K562 (cell line): ENCODE measurements around the gene ECI1. TPM values are rescaled to one million over a fixed set of nuclear protein-coding genes. Genes with fewer than 3 reads are reported as not detected.

Experiments used
- ATAC-seq: fragments of 200-7000 bp; cut with Tn5 transposase; 3 replicates; pipeline ENCODE4 v1.9.1; 2020; ENCODE audit warnings: moderate library complexity
- BruUV-seq: library from RNA; stranded (reverse); fragments of 400-500 nt; replicated peaks from 2 replicates; lab custom pipeline; 2021; lab: Mats Ljungman, UMichigan
- CTCF ChIA-PET: fragments of 300-600 bp; formaldehyde crosslinking; extraction: SDS; loops from one replicate; lab custom pipeline; 2021; ENCODE audit warnings: low intra/inter-chr PET ratio; lab: Yijun Ruan, JAX
- POLR2A ChIA-PET: fragments of 300-600, 350-650 bp; sonication (Branson Sonifier 250); formaldehyde crosslinking; extraction: SDS; loops from one replicate; lab custom pipeline; 2021; ENCODE audit warnings: antibody characterized with exemption, inconsistent platforms; lab: Yijun Ruan, JAX
- DNase-seq, 4 experiments: peaks; one replicate each; pipeline versions ENCODE4 v3.0.0 to v3.0.0-alpha.2; 2011 to 2018; ENCODE audit warnings: low spot score in 3 of 4, mixed read lengths in 3 of 4; ENCODE audit errors: extremely low read depth in 1 of 4
- FAIRE-seq: peaks from 2 replicates; lab custom pipeline; 2011; peaks lifted over from hg19 to GRCh38; lab: Jason Lieb, UNC
- H2AFZ ChIP-seq: 2 replicates; pipeline ENCODE4 v1.6.0; 2011; ENCODE audit warnings: low read depth, low read length, control low read depth, inconsistent platforms
- H3K27ac ChIP-seq: fragments of 200-600 bp; 3 replicates; pipeline ENCODE4 v1.8.0; 2011; ENCODE audit warnings: low read depth, mild to moderate bottlenecking, control low read depth, inconsistent platforms, low read length, moderate library complexity, mixed read lengths; ENCODE audit errors: extremely low read depth
- H3K27me3 ChIP-seq, 2 experiments: fragments of 300-600 bp in 1 of 2; 2 replicates in 1 of 2; 3 replicates in 1 of 2; pipeline versions ENCODE4 v1.6.0 to v1.8.0; 2011; ENCODE audit warnings: inconsistent platforms in 2 of 2, low read length in 2 of 2, mild to moderate bottlenecking in 1 of 2, mixed read lengths in 1 of 2, moderate library complexity in 1 of 2; ENCODE audit not compliant: control insufficient read depth in 2 of 2, insufficient read depth in 2 of 2
- H3K36me3 ChIP-seq: fragments of 300-600 bp; 3 replicates; pipeline ENCODE4 v1.8.0; 2011; ENCODE audit warnings: mild to moderate bottlenecking, low read length, inconsistent platforms; ENCODE audit not compliant: control insufficient read depth, insufficient read depth
- H3K4me1 ChIP-seq, 2 experiments: fragments of 200-600 bp in 1 of 2; replicated peaks in 1 of 2; 2 replicates in 1 of 2; 3 replicates in 1 of 2; pipeline versions ENCODE4 v1.5.1 to v1.8.0; 2011; ENCODE audit warnings: inconsistent platforms in 2 of 2, low read length in 2 of 2, mild to moderate bottlenecking in 1 of 2, mixed read lengths in 1 of 2, moderate library complexity in 1 of 2; ENCODE audit not compliant: control insufficient read depth in 2 of 2, insufficient read depth in 2 of 2
- H3K4me2 ChIP-seq: 2 replicates; pipeline ENCODE4 v1.6.1; 2011; ENCODE audit warnings: low read length, control low read depth, inconsistent platforms, mixed read lengths; ENCODE audit not compliant: insufficient read depth
- H3K4me3 ChIP-seq: fragments of 200-600 bp; sonication (generic), shearing (Covaris generic); 2 replicates; pipeline ENCODE4 v1.5.1; 2016; ENCODE audit warnings: control low read depth, inconsistent platforms
- H3K79me2 ChIP-seq: fragments of 200-600 bp; 3 replicates; pipeline ENCODE4 v1.8.0; 2011; ENCODE audit warnings: low read length, inconsistent platforms; ENCODE audit not compliant: control insufficient read depth, insufficient read depth
- H3K9ac ChIP-seq, 2 experiments: 2 replicates each; pipeline versions ENCODE4 v1.6.0 to v1.6.1; 2011; ENCODE audit warnings: low read depth in 2 of 2, low read length in 2 of 2, control low read depth in 1 of 2, inconsistent platforms in 1 of 2, mild to moderate bottlenecking in 1 of 2, mixed read lengths in 1 of 2; ENCODE audit not compliant: insufficient read depth in 1 of 2
- H3K9me1 ChIP-seq: one replicate; pipeline ENCODE4 v1.6.0; 2011; ENCODE audit warnings: inconsistent platforms, mild to moderate bottlenecking, low read length, moderate library complexity; ENCODE audit not compliant: control insufficient read depth, insufficient read depth
- H3K9me3 ChIP-seq: replicated peaks from 2 replicates; pipeline ENCODE4 v1.5.1; 2011; ENCODE audit warnings: low read depth, low read length, inconsistent platforms; ENCODE audit not compliant: control insufficient read depth, insufficient read depth
- H4K20me1 ChIP-seq: replicated peaks from 2 replicates; pipeline ENCODE4 v1.6.1; 2011; ENCODE audit warnings: low read length, inconsistent platforms, mixed read lengths; ENCODE audit not compliant: control insufficient read depth, insufficient read depth
- CBFB ChIP-seq: sonication (generic); formaldehyde crosslinking; IDR thresholded peaks from 2 replicates; pipeline ENCODE4 v1.4.0; 2020; ENCODE audit warnings: mild to moderate bottlenecking, missing genetic modification reagents
- CREB3 ChIP-seq: fragments of 450-650 bp; conservative IDR thresholded peaks from 2 replicates; pipeline ENCODE4 v1.6.1; 2016; ENCODE audit warnings: missing genetic modification characterization, low read depth, mild to moderate bottlenecking, missing compliant biosample characterization, moderate library complexity
- CTCF ChIP-seq, 3 experiments: IDR thresholded peaks in 2 of 3; conservative IDR thresholded peaks in 1 of 3; 2 replicates each; pipeline ENCODE4 v1.5.1; 2011 to 2012; ENCODE audit warnings: low read length in 3 of 3, mild to moderate bottlenecking in 3 of 3, control low read depth in 2 of 3, improper control_type of control experiment in 1 of 3, inconsistent platforms in 1 of 3, low read depth in 1 of 3, mixed read lengths in 1 of 3, moderate library complexity in 1 of 3; ENCODE audit not compliant: insufficient read depth in 2 of 3
- HBP1 ChIP-seq: fragments of 450-650 bp; formaldehyde crosslinking; IDR thresholded peaks from 2 replicates; pipeline ENCODE4 v1.4.0; 2022; ENCODE audit warnings: missing genetic modification characterization
- ID3 ChIP-seq, 2 experiments: fragments of 250-450 bp in 1 of 2; fragments of 450-650 bp in 1 of 2; sonication (Bioruptor Pico) in 1 of 2; IDR thresholded peaks; 2 replicates each; pipeline versions ENCODE4 v1.6.1 to v1.8.0; 2016 to 2021; ENCODE audit warnings: mild to moderate bottlenecking in 2 of 2, moderate library complexity in 2 of 2, missing compliant biosample characterization in 1 of 2, missing genetic modification characterization in 1 of 2
- POLR2G ChIP-seq: fragments of 200-400 bp; formaldehyde crosslinking; IDR thresholded peaks from 2 replicates; pipeline ENCODE4 v1.6.1; 2017; ENCODE audit warnings: low read depth, mild to moderate bottlenecking, antibody characterized with exemption, low read length, moderate library complexity
- TFAP4 ChIP-seq: sonication (generic); formaldehyde crosslinking; IDR thresholded peaks from 2 replicates; pipeline ENCODE4 v1.8.0; 2022; ENCODE audit warnings: missing genetic modification reagents, mild to moderate bottlenecking, moderate library complexity, borderline replicate concordance
- ZBTB33 ChIP-seq: sonication (generic); formaldehyde crosslinking; IDR thresholded peaks from 2 replicates; pipeline ENCODE4 v1.8.1; 2023; ENCODE audit warnings: mild to moderate bottlenecking, missing genetic modification reagents
- ZNF551 ChIP-seq: fragments of 250-450 bp; sonication (Bioruptor Pico); IDR thresholded peaks from 2 replicates; pipeline ENCODE4 v1.5.0; 2021; ENCODE audit warnings: mild to moderate bottlenecking, moderate library complexity
- ZNF655 ChIP-seq: fragments of 250-450 bp; sonication (Bioruptor Pico); IDR thresholded peaks from 2 replicates; pipeline ENCODE4 v1.5.0; 2021
- WGBS: fragments of 100-300 bp; shearing (Covaris generic); methylation state at CpG from one replicate; pipeline ENCODE4 v1.1.6; 2016; ENCODE audit warnings: low coverage, mixed read lengths; ENCODE audit not compliant: insufficient coverage; ENCODE audit errors: missing lambda C conversion rate; 5-methylcytosine and 5-hydroxymethylcytosine counted together
- in situ Hi-C: fragments of 300-500 bp; cut with MboI; formaldehyde crosslinking; loops from 4 replicates; pipeline ENCODE4 v1.15.0; 2018; ENCODE audit warnings: inconsistent platforms, mixed read lengths
- intact Hi-C: fragments of 100-400 bp; cut with micrococcal nuclease; formaldehyde crosslinking; loops from 2 replicates; pipeline ENCODE4 v1.14.2; 2022
- polyA plus RNA-seq, 8 experiments: library from polyadenylated mRNA; depleted of rRNA in 4 of 8; stranded (reverse) in 5 of 8; unstranded in 3 of 8; fragments of >200 nt; fragmentation: Nextera tagmentation in 2 of 8; fragmentation: Illumina TruSeq in 1 of 8; extraction: Ambion mirVana in 2 of 8; extraction: Trizol in 1 of 8; gene quantifications; 2 replicates each; pipeline versions ENCODE4 v1.2.1 to v1.2.3, GENCODE V29; 2011 to 2014; ENCODE audit warnings: inconsistent platforms in 1 of 8, missing spikeins in 1 of 8
- total RNA-seq, 7 experiments: library from RNA; depleted of rRNA in 6 of 7; stranded (reverse); fragments of >200 nt in 6 of 7; fragmentation: Illumina TruSeq in 2 of 7; extraction: Trizol in 2 of 7; gene quantifications; 2 replicates each; pipeline versions ENCODE4 v1.2.1 to v1.2.3, GENCODE V29; 2011 to 2021; ENCODE audit warnings: low replicate concordance in 1 of 7

The ECI1 gene
- total and polyA plus RNA-seq, 9 of the 15 experiments (the other 6 are each of a cell fraction or from before 2014, with no cell fraction given) = 4.7 to 189 (median 54.0) TPM

- no peak for FAIRE-seq
- no TSS peak for BruUV-seq
- Histone ChIP-seq H3K9ac (no peak overlapping the region; a peak in 1 of 4 replicates), H3K79me2 (peaks cover 15% of the 10 kb centered on the region), H3K4me2 (no peak overlapping the region), H3K27me3 (no peaks in the 10 kb centered on the region), H3K27ac (no peak overlapping the region), H4K20me1 (no peaks in the 10 kb centered on the region), H3K9me1 (no peaks in the 10 kb centered on the region), H3K4me1 (peaks cover 0 to 47% of the 10 kb centered on the region in 2 experiments; a peak in 2 of 5 replicates), H3K4me3 (no peak overlapping the region), H3K9me3 (no peaks in the 10 kb centered on the region), H2AFZ (no peak overlapping the region), H3K36me3 (peaks cover 74% of the 10 kb centered on the region; the same call in 2 of the 3 replicates)
- in situ Hi-C loops = no loop called here
- CTCF ChIA-PET = no interaction called here
- POLR2A ChIA-PET = interaction anchor here (0.6 to 6.6 kb wide), 3 partner anchors 8 to 29 kb away, joined by 5 to 39 read pairs (median 19); partner anchors contain the start of genes ECI1 and PGP
- intact Hi-C loops = no loop called here
- DNase-seq = peak in 1 of 4 experiments; percentile 32
- WGBS = 93% methylated on average over 18 of the region's 19 CpGs
- no peak for ATAC-seq
- peak; percentile 90 for TF ChIP-seq ZBTB33
- TF ChIP-seq ID3 (CRISPR knock-in tag; IDR thresholded peaks at IDR 0.05) = no peak
- no peak for TF ChIP-seq ID3 (tag; IDR thresholded peaks at IDR 0.05)
- TF ChIP-seq CTCF (IDR thresholded peaks at IDR 0.05 in 2 of 3, conservative IDR thresholded peaks at IDR 0.05 in 1 of 3; ENCODE audit: insufficient read depth in 2 of 3, low read depth in 1 of 3, low read length in 3 of 3) = peak in 2 of 3 experiments; percentile 26 to 59; a peak in 4 of 6 replicates
- no peak for TF ChIP-seq CREB3
- TF ChIP-seq HBP1 (CRISPR knock-in tag) = no peak
- no peak for TF ChIP-seq CBFB (CRISPR knock-in tag)
- no peak for TF ChIP-seq ZNF551 (CRISPR knock-in tag)
- TF ChIP-seq ZNF655 (CRISPR knock-in tag) = no peak
- peak; percentile 76 for TF ChIP-seq POLR2G
- TF ChIP-seq TFAP4 (CRISPR knock-in tag) = 0 out of 2 replicates have a peak, but pooled peaks have one; percentile 27
Observed at GRCh38 chr16:2243031-2243528, 8.3 kb downstream of the ECI1 start.
